HG02642 (cell line): ENCODE results near the gene GBX1.
A peak's percentile ranks its signal among the peaks of the same experiment; 100 is the strongest.

Source experiments
- ATAC-seq: cut with Tn5 transposase; IDR thresholded peaks from one replicate; pipeline ENCODE4 v1.9.1; 2021; ENCODE audit warnings: mild to moderate bottlenecking; ENCODE audit not compliant: unreplicated experiment, poor library complexity

GBX1 gene

DNA sequence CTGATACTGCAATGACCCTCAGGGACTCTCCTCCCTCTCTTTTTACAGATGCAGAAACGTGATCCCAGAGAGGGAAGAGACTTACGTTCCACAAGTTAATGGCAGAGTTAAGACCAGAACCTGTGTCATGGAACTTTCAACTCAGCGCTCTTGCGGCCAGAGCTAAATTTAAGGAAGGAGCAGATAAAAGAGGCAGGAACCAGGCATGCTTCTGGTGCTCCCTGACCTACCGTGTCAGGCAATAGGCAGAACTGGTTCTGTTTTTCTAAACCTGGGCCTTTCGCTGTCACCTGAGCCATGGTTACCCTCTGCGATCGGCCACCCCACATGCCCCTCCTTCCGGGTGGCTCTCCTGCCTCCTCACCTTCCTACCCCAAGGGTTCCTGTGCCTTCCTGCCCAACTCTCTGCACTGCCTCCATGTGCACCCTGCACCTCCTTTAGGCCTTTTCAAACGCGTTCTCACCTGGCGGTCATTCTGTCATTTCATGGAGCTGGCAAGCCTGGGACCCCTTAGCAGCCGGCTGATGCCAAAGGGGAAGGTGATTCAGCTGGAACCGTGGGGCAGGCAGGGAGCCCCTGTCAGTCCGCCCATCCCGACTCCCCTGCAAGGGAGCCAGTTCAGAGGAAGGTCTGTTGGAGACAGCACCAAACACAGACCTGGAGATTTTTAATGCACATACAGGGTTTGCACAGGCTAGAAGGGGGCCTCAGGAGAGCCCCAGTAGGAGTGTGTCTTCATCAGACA, 7.7 kb upstream of the GBX1 start:
- no peak for ATAC-seq

DNA sequence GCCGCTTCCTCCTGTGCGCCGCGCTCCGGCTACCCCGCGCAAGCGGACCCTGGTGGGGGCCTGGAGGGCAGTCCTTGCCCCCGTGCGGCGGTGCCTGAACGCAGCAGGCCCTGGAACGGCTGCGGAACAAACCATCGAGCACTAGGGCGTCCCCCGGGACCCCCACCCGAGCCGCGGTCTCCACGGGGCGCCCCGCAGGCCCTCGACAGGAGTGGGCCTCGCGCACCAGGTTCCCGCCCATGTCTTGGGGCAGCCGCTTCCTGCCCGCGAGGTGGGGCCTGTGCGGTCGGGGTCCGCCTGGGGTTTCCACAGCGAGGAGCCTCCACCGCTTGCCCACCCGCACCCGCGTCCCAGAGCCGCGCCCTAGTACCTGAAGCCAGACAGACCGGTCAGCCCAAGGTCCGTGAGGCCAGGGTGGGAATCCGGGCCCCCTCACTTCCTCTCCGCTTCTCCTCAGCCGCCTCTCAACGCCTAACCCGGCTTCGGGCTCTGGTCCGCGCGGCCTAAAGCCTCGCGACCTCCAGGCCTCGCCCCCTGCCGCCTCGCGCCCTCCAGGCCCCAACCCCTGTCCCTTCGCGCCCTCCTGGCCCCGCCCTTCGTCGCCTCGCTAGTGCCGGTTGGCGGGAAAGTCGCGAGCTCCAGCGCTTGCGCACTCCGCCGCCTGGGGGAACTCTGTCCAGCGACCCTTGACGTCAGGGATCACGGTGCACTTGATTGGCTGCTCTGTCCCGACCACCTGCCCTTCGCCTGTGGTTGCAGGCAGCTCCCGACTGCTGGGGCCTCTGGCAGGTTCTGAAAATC, 7.0 kb upstream of the GBX1 start:
- no peak for ATAC-seq

DNA sequence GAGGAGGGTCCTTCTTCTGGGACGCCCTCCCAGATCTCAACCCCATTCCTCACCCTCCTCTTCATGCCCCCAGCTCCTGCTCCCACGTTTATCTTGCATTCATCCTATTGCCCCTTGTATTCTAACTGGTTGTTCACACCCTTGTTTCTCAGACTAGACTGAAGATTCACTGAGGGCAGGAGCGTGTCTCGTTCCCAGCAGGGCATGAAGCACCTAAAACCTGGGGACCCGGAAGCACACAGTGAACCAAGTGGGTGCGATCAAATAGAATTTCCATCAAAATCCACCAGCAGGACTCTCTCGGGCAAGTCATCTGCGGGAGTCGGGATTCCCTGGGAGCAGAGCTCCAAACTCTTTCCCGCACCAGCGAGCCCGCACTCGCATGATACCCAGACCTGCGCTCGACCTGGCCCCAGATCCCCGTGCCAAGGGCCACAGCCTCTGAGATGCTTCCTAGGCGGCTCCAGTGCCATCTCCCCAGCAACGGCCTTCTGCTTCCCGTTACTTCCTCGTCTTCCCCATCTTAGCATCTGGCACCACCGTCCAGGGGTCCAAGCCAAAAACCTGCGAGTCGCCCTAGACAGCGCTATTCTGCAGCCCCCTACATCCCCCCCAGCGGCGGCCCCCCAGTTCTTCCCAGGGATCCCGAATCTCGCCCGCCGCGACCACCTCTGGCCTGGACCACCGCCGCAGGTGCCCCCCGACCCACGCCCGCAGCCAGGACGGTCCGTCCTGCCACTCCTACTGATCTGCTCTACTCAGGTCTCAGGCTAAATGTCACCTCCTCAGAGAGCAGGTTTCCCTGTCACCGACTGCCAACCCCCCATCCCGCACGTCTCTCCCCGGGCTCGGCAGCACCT, 6.1 kb upstream of the GBX1 start:
- no peak for ATAC-seq

DNA sequence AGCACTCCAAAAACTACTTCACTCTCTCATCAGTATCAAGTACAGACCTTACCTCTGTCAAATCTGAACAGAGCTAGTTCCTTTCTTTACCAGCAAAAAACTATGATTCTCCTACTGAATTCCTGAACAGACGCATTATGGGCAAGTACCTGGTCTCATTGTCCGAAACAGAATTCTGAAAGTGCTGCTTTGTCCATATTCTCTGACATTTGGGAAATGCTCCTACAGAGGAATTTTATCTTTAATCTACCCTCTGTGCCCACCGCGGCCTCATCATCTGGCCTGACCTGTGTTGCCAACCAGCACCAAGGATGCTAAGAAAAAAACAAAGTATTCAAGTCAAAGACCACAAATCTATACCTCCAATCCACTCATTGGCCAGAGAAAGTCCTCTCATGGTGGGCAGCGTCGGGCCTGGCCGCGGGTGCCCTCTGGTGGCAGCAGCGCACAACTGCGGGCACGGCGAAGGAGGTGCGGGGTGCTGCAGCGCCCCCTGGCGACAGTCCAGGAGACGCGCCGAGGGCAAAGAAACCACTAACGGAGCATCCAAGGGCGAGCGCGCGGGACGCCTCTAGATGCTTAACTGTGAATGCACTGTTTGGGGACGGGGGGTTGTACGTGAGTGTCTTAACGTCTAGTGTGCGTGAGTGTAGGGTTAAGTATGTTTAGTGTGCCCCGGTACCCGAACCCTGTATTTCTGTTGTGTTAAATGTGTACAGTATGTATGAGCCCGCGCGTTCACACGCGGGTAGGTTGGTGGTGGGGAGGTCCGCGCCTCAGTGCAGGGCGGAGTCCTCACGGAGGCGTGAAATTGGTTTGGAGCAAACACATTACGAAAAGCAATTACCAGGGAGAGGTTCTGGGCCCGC, 5.0 kb upstream of the GBX1 start:
- peak; percentile 81 for ATAC-seq

DNA sequence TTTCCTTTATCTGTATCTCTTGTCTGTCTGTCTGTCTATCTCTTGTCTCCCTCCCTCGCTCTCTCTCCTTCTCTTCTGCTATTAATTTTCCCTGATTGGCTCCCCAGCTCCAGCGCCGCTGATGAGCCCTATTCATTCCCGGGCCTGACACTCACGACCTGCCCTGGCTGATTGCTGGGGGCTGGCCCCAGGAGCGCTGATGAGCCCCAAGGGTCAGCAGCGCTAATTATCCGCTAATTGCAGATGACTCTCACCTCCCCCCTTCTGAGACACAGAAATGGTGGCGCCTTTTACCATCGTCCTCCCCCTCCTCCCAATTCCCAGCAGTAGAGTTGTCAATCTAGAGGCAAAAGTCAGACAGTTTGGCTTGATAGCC, 1.3 kb upstream of the GBX1 start:
- ATAC-seq: no peak

DNA sequence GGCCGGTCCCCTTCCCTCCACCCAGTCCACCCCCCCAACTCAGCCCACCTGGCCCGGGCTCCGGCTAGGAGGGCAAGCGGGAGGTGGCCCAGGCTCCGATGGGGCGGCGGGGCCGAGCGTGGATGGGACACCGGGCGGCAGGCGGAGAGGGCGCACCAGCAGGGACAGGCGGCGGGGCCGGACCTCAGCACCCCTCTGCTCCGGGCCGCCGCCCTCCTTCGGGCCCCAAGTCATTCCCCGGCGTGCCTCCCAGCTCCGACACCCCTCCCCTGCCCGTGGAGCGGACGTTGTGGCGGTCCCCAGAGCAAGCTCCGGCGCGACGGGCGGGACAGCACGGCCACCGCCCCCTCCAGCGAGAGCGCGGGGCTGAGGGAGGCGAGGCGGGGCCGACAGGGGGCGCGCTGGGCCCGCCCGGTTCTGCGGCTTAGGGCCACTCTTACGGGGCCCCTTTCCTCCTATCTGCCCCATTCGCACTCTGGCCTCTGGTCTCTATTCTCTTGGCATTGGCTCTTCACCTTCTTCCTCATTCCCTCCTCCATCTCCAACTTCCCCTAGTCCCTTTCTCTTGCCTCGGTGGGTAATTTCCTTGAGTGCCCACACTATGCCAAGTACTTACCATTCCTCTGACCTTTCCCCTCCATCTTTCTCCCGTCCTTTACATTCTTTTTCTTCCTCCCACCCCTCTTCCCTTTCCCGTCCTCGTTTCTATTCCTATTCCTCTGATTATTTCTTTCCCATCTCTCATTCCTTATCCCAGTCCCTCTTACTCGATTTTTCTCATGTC, 701 bp upstream of the GBX1 start:
- ATAC-seq: peak; percentile 59

DNA sequence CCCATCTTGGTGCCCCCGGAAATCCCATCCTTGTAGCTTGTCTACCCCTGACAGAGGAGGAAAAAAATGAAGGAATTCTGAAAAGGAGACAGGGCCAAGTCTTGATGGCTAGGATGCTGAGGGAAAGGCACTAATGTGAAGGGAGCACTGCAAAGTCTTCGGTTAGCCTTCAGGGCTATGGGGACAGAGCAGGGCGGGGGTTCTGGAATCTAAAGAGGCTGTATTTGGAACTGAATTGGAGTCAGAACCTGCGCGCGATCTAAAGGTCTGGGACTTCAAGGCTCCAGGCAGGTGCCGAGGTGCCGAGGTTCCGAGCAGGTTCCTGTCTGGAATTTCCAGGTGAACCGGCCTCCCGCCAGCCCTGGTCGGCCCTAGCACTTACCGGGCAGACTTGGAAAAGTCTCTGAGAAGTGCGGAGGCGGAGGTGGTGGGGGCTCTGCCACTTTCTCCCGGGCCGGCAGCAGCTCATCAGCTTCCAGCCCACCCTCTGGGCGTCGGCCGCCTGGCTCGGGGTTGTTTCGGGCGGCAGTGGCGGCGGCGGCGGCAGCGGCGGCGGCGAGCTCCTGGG, 781 bp downstream of the GBX1 start:
- ATAC-seq: no peak

DNA sequence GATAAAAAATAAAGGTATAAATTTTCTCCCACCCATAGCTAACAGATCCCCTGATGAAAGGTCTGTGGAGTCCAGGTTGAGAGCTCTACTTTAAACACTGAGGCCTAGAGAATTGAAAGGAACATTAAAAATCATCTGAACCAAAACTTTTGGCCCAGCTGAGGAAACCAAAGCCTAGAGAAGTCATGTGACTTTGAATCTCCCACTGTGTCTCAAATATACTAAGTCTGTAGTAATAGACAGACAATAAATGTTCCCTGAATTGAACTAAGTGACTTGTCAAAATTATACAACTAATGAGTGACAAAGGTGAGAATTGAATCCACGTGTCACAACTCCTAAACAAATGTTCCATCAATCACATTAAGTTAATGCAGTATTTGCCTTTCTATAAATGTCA, 5.7 kb downstream of the GBX1 start:
- ATAC-seq: no peak

DNA sequence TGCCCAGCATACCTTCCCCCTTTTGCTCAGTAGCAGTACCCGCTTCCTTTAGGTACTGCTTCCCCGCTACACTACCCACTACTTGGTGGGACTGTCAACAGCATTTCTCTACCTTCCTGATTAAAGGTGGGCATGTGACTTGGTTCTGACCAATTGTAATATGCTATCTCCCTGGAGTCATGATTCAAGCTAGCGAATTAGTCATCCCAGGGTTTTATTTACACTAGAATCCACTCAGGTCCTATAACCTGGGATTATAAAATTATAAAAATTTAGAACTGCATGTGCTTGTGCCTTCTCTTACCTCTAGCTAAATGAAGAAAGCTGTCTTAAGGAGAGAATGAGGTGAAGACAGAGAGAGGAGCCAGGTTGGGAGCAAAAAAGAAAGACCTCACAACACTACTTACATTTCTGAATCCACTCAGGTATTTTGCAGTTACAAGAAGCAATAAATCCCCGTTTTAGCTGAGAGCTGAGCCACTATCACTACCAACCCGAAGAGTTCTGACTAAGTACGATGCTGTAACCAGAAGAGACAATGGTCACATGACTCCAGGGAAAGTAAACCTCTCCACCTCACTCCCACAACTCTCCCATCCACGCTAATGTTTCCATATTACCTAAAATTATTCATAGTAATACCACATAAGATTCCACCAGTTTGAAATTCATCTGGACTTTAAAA, 9.7 kb downstream of the GBX1 start:
- no peak for ATAC-seq

DNA sequence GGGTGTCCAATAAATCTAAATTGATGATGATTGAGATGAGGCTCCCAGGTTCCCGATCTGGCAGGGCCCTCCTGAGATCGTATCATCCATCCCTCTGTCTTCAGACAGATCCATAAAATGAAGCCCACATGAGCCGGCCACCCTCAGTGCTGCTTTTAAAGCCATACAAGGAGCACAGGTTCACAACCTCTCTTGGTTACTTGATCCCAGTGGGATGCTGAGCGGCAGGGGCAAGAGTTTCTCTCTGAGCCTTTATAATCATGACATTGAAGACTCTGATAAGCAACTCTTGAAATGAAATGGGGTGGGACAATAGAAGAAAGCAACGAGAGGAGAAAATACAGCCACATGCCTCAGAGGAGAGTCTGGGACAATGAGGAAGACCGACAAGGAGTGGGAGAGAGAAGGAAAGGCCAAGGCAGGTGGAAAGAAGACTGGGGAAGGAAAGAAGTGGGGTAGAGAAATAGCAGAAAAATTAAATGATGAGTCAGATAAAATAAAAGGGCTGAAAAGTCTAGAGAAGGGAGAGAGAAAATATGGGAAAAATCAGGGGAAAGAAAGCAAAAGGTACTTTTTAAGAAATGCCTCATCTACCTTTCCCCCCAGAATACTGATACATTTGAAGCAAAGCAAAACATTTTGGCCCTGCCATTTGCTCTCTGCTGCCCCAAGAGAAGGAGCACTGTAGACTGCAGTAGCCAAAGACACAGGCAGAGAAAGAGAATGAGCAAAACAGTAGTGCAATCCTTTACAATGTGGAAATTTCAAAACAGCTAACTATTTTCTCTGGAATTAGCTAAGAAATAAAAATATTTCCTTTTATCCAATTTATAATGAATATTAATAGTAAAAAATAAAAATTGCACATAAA, 14.6 kb downstream of the GBX1 start:
- no peak for ATAC-seq

DNA sequence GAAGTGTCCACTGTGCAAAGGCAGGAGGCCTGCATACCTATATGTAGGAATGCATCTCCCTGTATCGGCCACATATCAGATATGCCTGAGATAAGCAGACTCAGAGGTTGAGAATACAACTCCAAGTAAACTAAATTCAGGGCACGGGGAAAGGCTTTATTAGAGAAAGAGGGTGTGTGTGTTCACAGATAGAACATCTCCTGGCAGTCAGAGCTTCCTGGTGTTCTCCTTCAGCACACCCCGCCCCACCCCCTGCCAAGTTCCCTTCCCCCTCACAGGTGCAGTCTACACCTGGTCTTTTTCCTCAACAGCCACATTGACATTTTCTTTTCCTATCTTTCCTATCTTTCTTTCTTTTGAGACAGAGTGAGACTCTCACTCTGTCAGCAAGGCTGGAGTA, 17.1 kb downstream of the GBX1 start:
- no peak for ATAC-seq

DNA sequence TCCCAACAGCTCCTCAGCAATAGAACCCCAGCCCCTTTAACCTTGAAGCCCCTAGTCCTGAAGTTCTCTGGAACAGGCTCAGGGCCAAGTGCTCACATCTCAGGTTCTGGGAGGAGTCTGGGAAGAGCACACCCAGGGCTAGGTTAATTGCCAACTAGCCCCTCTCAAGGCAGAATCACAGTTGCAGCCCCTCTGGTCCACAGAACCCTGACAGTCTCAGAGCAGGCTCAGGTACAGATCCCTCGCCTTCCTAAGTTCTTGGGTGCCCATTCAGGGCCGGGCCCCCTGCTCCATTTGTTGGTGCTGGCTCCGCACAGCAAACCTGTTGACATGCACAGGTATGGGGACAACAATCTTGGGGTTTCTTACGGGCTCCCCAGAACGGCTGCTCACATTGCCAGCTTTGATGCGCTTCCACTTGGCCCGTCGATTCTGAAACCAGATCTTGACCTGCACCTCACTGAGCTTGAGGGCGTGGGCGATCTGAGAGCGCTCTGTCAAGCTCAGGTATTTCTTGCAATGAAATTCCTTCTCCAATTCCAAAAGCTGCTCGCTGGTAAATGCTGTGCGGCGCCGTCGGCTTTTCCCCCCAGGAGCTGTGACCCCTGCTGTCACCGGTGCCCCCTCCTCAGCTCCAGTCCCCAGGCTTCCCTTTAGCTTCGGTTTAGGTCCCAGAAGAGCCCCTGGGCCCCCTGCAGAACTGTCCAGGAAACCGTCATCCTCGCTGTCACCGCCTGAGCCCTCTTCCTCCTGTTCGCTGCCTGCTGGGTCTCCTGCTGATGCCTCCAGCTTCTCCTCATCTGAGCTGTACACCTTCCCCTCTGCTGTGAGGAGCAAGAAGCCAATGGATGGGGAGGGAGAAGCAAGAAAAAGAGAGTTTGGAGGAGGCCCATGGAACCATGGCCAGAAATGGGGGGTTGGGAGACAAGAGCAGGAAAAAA, 18.9 kb downstream of the GBX1 start:
- ATAC-seq: no peak

DNA sequence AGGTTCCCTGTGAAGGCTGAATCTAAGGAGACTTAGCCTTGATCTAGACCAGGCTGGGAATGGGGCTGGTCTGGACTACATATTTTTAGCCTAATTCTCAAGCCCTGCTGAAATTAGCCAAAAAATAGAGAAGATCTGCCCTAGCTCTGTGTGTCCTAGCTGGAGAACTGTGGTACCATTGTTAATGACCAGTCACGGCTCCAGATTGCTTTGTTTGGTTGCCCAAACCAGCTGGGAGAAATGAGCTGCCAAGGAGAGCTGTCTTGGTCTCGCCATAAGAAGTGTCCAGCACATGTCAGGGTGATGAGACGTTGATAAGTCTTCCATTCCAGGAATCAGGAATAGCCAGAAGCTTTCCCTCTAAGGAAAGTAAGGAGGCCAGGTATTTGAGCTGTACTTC, 20.7 kb downstream of the GBX1 start:
- no peak for ATAC-seq

DNA sequence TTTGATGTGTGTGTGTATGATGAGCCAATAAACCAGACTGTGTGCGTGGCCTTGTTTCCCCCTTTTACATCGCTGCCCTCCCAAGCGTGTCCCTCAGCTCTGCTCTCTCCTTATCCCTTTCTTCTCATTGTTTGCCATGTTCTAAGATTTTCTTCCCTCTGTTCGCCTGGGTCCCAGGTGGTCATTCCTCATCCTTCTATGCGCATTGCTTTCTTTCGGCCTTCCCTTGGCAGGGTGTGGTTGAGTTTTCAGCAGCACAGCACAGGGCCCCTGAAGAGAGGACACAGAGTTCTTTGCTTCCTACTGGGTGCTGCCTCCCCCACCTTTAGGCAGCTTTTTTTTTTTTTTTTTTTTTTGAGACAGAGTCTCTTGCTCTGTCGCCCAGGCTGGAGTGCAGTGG, 23.1 kb downstream of the GBX1 start:
- no peak for ATAC-seq

DNA sequence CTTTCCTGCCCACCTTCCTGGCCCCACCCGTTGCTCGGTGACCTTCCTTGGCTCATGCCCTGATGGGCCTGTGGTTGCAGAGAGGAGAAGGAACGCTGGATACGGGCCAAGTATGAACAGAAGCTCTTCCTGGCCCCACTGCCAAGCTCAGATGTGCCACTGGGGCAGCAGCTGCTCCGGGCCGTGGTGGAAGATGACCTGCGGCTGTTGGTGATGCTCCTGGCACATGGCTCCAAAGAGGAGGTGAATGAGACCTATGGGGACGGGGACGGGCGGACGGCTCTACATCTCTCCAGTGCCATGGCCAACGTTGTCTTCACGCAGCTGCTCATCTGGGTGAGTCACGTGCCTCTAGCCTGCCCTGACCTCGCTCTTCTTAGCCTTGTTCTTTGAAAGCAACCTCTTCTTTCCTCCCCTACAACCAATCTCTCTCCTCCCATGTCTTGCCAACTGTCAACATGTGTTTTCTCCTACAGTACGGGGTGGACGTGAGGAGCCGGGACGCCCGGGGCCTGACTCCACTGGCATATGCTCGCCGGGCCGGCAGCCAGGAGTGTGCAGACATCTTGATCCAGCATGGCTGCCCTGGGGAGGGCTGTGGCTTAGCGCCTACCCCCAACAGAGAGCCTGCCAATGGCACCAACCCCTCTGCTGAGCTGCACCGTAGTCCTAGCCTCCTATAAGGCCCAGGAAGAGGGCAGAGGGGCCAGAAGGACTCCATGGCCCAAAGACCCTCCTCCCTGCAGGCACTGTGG, 24.1 kb downstream of the GBX1 start:
- ATAC-seq: no peak

DNA sequence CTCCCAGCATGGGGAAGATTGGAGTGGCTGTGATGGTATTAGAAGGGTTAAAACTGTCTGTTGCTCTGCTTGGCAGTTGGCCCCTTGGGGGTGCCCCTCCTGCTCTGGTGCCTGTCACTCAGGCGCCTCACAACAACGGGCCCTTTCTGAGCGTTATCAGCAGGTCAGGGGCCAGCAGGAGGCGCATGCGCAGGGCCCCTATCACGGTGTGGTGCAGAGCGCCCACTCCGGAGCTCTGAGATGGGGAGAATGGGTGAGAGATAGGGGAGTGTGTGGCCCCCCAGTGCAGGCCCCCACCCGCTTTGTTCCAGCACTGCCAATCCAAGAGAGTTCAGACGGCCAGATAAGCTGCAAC, 24.8 kb downstream of the GBX1 start:
- ATAC-seq: no peak
